NCI-H446 treated with DMSO at 0.1 percent for 48 hours (cell line): ENCODE data around the gene NPDC1.

Experiments used
- DNase-seq: peaks from one replicate; lab custom pipeline; 2025; lab: John Stamatoyannopoulos, UW

Gene NPDC1

DNA sequence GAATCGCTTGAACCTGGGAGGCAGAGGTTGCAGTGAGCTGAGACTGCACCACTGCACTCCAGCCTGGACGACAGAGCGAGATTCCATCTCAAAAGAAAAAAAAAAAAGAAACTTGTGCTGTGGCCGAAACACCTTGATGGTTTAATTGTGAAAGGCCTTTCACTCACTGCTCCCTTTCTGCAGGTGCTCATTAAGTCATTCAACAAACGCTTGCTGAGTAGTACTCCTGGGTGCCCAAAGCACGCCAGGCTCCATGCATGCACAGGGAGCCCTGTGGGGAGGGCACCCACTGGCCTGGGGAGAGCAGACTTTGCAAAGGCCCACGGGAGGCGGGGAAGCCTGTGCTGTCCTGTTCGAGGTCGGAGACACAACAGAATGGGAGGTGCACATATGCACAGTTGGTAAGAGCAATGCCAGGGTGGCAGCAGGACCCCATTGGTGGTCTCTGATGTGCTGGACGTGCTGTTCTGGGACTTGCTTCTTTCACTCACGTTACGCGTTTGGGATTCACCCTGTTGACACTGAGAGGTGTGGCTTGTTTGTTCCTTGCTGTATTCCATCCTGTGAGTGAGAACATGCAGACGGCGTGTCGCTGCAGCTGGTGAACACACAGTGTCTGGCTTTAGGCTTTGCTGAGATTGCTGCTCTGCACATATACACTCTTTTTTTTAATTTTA lies 10.9 kb upstream of the NPDC1 start:
- no peak for DNase-seq

DNA sequence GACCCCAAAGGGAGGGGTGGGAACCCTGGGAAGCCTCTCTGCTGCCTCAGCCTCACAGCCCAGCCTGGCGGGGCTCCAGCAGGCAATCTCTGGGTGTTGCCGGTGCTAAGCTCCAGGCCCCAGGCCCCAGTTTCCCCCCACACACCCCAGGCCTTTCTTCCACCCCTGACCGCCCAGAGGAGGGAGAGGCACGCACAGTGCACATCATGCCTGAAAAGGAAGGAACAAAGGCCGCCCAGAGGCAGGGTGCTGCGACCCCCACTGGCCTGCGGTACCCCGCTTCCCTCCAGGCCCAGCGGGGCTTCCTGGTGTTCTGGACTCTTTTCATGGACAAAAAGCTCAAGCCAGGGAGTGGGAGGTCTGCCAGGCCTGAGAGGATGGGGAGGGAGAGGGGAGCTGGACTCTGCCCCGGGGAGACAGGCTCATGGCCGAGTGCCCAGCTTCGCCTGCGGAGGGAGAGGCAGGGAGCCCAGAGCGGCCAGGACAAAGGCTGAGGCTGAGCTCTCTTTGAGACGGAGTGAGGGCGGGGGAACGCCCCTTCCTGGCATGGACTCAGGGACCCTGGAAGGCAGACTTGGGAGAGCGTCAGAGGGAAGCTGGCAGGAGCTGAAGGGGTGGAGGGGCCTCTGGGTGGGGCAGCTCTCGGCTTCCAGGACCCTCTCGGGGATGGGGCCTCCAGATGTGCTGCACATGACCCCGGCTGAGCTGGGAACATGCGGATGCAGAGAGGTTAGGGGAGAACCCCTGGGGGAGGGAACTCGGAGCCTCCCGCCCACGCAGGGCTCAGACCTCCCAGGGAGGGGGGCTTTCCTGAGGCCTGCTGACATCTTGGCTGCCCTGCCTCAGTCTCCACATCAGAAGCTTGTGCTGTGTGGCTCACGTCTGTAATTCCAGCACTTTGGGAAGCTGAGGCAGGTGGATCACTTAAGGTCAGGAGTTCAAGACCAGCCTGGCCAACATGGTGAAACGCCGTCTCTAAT lies 9.7 kb upstream of the NPDC1 start:
- DNase-seq = peak; percentile 73

DNA sequence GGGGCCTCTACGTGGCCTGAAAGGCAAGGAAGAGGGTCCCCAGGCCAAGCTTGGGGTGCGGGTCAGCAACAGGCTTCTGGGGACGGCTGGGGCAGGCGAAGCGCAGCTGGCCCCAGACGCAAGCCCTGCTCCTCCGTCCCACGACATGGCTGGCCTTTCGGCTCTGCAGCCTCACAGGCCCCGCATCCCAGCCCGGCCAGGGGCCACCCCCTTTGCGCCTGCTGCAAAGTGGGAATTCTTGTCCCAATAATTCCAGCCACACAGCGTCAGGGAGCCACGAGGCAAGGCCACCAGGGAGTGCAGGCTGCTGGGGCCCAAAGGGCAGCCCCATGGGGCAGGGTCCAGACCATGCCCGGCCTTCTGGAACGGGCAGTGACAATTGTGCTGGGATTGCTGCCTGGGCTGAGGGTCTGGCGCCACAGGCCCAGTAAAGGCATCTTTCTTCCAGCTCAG lies 9.0 kb upstream of the NPDC1 start:
- no peak for DNase-seq

DNA sequence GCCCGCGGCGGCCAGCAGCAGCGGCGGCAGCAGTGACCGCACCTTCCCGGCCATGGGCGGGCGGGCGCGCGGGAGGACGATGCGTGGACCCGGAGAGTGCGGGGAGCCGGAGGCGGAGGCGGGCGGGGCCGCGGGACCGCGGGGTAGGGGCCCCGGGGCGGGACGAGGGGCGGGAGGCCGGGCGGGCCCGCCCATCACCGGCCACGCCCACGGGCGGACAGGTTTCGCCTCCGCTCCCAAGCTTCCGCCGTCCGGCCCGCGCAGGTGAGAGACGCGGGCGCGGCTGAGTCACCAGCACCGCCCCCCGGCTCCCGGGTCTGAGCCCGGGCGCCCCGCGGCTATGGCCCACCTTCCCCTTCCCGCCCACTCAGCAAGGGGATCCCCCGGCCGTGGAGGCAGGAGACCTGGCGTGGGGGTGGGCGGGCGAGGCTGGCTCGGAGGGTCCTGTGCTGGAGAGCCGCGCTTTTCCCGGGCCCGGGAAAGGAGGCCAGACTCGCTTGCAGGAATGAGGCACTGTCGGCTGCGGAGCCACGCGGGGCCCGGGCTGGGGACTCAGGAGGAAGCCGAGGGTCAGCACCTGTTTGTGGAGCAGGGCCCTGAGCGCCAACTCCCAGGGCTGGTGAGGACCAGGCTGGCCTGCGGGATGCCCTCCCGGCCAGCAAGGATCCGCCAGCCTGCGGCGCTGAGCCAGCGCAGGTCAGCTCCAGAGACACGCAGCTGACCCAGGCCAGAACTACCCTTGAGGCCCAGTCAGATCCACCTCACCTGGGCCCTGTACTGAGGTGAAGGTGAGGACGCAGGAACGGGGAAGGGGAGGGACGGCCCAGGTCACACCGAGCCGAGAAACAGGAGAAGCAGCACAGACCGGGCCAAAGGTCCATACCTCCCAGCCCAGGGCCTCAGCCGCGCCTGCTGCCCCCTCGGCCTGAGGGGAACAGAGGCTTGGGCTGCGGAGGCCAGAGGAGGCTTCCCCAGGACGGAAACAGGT lies 8.3 kb upstream of the NPDC1 start, which contains the start of gene ENTPD2:
Gene ENTPD2 (minus strand): TSS at position 118 of the 988 bp plus-strand sequence. CDS start 64 bp downstream, at position 54.
- DNase-seq = no peak

DNA sequence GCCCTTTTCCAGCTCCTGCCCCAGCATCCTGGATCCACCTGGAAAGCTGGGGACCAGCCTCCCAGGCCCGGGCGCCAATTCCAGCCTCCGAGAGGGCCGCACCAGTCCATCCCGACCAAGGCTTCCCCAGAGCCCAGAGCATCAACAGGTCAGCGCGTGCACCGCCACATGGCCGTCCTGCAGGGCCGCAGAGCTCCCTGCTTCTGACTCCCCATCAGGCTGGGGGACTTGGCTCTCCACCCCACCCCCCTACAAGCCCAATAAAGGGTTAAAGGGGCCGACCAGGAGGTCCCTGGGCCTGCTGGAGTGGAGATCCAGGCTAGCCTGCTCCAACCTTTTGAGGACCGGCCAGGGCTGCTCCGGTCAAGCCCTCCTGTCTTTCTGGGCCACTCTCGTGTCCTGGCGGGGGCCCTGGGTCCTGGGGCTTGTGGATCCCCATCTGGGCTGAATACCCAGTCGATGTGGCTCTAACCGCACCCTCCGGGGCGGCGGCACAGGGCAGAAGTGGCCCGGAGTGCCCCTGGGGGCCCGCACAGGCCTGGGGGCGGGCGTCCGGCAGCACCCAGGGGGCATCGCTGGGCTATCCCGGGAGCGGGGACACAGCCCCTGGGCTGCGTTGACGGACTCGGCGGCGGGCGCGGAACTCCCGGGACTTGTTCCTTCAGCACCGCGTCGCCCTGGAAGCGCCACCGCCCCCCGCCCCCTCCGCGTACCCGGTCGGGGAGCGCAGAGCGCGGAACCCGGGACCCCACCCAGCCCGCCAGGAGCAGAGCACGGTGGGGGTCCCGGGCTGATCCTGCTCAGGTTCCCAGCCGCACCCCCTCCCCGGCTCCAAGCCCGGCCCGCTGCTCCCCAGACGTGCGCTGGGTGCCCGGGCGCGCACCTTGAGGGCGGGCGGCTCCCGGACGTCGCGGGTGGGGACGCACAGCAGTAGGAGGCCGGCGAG lies 7.3 kb upstream of the NPDC1 start:
- no peak for DNase-seq

DNA sequence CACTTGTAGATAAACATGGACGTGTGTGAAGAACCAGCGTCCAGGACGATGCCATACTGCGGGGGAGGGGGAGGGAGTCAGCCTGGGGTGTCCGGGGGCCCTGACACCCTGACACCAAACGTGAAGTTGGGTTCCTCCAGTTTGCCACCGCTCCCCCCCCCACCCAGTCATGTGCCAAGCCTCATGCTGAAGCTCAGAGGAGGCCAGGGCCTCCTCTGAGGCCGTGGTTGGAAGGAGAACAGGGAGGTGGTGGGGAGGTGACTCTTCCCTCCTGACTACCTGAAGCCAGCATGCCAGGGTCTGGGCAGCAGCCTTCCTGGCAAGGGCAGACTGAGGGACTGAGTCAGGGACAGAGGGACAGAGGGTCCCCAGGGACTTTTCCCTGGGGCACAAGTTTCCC lies 6.3 kb upstream of the NPDC1 start:
- no peak for DNase-seq

DNA sequence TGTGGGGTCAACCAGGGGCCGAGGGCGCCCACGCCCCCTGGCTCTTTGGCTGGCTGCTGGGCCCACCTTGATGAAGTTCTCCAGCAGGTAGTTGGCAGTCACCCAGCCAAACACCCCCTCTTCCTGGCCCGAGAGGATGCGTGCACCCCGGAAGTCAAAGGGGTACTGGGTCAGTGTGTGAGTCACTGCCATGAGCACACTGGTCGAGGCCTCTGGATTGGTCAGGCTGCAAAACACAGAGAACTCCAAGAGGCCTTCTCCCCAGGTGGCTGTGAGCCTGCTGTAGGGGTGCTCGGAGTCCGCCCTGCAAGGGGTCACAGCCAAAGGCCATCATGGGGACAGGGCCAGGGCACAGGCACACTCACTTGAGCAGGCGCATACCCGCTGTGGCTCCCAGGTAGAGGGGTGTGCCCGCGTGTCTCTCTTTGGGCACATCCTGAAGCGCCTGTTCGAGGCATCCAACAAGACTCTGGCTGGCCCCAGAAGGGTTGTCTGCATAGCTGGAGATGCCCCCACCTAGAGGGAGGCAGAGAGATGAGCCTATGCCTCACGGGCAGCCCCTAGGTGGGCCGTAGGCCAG lies 5.3 kb upstream of the NPDC1 start:
- no peak for DNase-seq

DNA sequence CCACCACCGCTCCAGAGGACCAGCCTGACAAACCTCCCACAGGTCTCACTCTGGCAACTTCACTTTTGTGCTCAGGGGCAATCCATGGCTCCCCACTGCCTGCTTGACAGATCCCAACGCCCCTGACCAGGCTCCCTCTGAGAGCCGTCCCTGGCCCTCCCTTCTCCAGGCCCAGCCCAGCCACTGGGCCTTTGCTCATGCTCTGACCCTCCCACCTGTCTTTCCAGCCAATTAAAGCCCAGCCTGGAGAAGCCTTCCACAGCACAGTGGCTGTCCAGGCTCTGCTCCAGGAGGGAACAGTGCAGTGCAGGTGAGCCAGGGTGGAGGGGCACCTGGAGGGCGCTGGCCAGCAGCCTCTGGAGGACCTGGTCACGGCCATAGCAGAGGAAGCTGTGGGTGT lies 4.6 kb upstream of the NPDC1 start:
- DNase-seq = no peak

DNA sequence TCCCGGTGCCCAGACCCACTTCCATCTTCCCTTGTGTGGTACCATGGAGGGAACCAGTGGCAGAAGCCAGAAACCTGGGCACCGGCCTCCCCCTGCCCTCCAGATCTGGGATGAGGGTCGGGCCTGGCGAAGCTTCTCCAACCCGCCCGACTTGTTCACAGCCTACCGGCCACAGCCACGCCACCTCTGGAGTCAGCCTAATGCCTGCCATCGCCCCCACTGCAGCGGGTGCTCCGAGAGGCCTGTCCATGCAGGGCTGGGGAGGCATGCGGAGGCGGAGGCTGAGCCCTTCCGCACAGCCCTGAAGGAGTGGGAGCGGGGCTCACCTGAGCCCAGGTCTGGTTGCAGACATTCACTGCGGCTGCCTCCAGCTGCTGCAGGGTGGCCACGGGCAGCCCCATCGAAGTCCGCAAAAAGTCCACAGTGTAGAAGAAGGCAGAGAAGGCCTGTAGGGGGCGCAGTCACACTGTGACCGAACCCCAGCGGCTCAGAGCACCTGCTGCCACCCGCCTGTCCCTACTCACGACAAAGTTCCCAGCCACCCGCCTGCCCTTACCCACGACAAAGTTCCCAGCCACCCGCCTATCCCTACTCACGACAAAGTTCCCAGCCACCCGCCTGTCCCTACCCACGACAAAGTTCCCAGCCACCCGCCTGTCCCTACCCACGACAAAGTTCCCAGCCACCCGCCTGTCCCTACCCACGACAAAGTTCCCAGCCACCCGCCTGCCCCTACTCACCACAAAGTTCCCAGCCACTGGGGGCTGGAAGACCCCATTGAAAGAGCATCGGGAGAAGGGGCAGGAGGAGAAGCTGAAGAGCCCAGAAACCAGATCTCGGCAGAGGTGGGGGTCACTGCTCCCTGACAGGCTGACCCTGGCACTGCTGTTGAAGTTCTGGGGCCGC lies 3.8 kb upstream of the NPDC1 start:
- DNase-seq = no peak

DNA sequence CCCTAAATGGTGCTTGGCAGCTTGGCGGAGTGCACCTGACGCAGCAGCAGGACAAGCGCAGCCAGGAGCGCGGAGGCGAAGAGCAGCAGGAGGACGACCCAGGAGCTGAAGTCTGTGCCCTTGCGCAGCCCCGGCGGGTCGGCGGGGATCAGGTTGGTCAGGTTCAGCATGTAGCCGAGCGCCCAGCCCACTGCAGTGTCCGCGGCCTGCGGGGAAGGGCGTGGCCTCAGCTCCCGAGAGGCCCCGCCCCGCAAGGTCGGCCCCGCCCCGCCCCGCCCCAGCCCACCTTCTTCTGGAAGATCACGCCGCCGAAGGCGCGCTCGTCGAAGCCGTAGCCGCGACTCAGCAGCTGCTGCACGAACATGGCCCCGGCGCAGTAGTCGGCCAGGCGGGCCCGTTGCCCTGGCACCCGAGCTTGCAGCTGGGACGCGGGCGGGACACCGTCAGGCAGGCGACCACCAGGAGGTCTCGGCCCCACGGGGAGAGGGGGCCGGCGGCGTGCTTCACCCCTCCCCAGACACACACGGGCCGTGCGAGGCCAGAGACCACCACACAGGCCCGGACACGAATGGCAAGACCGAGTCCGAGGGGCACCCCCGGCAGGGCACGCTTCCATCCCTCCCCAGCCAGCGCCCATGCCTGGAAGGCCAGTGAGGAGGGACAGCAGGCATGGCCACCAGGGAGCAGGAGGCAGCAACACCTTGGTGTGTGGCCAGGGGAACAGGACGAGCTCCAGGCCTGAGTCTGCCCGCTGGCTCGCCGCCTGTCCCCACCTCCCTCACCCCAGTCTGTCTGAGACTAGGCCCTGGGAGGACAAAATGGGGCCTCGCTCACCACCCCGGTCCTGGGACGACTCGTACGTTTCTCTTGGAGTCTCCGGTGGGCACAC lies 2.9 kb upstream of the NPDC1 start:
- no peak for DNase-seq

DNA sequence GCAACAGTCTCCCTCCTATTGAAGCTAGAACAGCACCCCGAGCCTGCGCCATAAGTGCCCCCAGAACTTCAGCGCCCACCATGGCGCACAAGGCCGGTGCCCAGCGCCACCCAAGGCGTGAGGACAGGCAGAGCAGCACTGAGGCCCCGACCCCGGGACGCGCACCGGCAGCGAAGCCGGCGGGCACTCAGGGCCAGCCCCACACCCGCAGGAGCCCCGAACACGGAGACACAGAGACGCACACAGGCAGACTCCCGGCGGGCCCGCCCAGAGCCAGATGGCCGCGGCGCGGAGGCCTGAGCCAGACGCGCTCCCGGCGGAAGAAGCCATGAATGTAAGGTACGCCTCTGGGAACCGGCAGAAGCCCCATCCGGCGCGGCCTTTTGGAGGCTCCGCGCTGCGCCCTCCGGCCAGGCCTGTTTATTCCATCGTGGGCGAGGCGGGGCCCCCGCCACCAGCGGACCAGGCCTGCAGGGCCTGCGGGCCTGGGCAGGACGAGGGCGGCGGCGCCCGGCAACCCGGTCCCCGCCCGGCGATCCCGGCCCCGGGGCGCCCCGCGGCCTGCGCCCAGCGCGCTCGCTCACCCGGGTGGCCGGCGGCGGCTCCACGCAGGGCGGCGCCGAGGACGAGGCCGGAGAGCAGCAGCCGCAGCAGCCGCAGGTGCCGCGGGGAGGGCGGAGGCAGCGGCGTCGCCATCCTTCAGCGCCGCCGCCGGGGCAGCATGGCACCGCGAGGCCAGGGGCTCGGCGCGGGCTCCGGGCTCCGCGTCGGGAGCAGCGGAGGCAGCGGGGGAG lies 486 bp downstream of the NPDC1 start:
- DNase-seq = no peak

DNA sequence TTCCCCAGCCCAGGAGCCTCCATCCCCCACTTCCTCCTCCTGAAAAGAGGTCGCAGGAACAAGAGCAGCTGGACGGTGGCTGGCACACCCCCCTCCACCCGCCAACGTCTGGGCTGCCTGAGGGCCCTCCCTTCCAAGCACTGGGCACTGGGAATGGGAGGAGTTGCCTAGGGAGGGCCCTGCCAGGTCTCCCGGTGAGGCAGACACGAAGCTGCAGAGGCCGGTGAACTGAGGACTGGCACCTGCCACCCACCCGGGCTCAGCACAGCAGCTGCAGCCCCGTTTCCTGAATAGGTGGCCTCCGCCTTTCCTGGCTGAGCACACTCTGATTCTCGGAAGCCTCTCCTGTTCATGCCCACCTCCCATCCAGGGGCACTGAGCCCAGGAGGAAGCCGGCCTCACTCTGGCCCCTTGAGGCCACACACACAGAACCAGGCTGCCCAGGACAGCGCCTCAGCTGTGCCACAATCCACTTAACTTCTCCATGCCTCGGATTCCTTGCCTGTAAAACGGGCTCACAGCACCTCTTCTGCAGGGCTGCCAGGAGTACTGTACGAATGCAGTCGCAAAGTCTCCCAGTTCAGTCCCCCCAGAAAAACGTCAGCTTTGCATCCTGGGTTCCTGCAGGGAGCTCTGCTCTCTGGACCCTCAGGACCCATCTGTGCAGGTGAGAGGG lies 1.3 kb downstream of the NPDC1 start:
- DNase-seq = no peak

DNA sequence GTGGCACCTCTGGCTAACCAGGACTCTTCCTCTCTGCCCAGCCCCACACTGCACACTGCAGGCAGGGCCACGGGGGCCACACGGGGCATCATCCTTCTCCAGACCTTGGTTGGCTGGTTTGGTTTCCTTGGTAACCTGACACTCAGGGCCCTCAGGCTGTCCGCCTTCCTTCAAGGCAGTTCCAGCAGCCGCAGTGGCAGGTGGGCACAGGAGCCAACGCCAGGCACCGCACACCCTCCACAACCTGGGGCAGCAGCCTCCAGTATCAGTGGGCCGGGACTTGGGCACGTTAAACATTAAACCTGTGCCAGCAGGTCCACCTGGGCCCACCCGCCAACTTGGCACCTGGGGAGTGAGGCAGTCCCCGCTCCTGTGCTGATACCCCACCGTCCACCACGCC lies 1.9 kb downstream of the NPDC1 start:
- no peak for DNase-seq

DNA sequence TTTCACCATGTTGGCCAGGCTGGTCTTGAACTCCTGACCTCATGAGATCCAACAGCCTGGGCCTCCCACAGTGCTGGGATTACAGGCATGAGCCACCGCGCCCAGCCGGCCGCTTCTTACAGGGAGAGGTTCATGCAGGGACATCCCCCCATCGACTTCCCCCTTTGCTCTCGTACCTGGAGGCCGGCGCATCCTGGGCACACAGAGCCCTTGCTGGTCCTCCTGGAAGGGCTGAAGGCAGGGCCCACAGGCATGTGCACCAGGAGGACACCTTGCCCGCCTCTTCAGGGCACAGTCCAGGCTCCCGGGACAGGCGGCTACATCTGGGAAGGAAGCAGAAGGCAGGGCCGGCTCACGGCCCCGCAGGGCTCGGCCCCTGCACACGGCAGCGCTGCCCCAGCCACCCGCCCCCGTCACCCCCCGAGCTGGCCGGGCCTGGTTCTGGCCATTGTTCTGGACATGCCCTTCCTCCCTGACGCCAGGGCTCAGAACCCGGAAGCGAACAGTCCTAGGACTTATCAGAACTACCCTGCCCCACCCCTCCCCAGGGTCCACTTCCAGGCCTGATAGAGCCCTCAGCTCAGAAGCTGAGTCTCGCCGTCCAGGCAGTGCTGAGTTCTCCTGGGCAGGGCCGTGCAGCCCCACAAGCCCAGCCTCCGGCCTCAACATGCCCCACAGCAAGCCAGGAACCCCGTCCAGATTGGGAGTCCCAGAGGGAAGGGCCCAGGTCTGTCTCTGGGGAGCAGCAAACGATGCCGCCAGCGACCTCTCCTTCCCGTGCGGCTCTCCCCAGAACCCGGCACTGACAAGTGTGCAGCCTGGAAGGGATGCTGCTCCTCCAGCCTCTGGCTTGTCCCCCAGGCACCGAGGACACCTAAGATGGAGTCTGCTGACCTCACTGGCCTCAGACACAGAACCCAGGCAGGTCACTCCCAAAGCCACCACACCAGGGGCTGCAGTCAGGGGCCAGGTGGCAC lies 2.9 kb downstream of the NPDC1 start:
- no peak for DNase-seq

DNA sequence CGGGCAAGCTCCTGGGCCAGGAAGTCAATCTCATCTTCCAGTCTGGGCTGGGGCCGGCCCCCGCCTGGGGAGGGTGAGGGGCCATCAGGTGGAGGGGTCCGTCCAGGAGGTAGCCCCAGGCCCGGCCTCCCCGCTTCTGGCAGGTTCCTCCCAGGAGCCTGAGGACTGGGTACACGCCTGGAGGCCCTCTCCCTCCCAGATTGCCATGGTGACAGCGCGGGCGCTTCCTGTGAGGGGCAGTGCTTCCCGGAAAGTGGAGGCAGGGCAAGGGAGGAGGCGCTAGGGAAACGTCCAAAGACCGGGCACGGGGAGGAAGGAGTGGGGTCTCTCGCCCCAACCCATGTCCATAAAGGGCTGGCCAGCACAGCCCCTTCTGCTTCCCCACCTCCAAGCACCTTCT lies 4.9 kb downstream of the NPDC1 start:
- DNase-seq = no peak

DNA sequence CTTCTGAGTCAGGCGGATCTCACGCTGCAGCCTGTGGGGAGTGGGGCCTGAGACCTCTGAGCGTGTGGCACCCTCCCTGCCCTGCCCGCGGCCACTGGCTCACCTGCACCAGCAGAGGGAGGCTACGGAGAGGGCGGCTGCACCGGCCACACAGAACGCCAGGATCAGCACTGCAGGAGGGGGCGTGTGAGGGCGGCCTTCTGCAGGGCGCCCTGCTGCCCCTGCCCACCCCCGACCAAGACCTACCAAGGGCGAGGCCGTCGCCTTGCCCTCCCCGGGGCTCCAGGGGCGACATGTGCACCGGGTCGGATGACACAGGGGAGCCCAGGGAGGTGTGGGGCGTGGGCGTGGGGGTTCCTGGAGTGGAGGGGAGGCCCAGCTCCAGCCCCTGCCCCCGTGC lies 5.4 kb downstream of the NPDC1 start:
- DNase-seq = no peak
